Stimulated activated CD4-positive, alpha-beta T cell treated with anti-CD3 and anti-CD28 coated beads, Interleukin-4, amount 100 ng/mL, for 48 hours (primary cell): ENCODE data around the gene COX19.

Experiments
- DNase-seq, 2 donors: peaks; one replicate each; pipeline ENCODE4 v3.0.0-alpha.2; 2020; ENCODE audit warnings: low read depth in 2 of 2

COX19 gene

DNA sequence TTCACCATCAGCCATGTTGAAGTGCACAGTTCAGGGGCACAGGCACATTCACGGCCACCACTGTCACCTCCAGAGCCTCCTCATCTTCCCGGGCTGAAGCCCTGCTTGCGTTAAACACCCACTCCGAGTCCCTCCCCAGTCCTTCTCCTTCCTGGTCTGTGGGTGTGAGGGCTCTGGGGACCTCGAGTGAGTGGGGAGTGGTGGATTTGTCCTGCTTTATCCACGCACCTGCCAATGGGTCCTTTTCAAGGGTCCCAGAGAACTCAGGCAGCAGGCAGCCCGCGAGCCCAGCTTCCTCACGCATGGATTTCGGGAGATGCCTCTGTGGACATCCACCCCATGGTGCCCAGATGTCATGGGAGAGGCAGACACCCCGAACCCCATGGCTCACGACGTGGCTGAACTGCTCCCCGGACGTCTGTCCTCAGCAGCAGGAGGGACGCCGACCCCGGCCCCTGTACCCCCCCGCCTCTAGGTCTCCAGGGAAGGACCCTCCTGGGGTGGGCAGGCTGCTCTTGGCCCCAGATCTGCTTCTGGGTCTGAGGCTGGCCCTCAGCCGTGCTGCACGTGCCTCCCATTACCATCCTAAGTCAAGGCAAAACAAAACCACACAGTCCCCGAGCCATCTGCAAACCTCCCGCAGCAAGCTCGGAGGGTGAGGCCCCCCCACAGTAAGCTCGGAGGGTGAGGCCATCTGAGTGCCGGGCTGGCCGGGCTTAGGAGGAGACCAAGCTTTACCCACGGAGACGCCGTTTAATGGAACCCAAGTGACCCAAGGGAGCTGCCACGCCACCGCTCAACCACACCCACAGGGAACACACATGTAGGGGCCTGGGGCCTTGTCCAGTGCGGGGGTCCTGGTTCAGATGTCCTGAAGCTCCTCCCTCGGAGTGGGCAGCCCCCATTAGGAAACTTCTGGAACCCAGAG lies 16.6 kb upstream of the COX19 start:
- DNase-seq, result no peak

DNA sequence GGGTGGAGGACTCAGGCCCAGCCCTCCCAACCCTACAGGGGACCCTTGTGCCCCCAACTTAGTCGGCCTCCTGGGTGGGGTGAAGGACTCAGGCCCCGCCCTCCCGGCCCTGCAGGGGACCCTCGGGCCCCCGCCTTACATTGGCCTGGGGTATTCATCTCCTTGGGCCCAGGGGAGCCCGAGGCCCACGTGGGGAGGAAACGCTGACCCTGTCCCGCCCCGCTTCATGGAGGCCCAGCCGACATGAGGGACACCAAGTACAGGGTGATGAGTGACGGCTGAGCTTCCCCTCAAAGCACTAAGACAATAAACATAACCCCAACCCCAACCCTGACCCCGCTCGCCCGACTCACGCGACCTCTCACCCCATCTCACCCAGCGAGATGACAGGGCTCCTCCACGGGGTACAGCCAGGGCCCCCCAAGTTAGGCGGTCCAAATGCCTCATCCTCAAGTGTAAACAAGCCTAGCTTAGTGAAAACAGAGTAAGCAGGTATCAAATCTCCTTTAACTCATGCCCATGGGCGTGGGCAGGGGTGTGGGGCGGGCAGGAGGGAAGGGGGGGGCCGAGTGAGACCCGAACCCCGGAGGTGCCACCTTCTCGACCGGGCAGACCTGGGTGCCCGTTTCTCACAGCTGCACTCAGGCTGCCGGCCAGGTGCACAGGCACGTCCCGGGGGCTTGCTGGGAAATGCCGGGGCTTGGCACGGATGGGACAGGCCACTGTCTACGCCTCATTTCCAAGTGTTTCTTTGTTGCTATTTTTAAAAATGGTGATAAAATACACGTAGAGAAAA lies 15.8 kb upstream of the COX19 start:
- DNase-seq, result no peak

- no peak for DNase-seq
Measured at GRCh38 chr7:990352-990932, 15.1 kb upstream of the COX19 start.

GRCh38 chr7:988963-989529 lies 13.7 kb upstream of the COX19 start:
- DNase-seq, result no peak

DNA sequence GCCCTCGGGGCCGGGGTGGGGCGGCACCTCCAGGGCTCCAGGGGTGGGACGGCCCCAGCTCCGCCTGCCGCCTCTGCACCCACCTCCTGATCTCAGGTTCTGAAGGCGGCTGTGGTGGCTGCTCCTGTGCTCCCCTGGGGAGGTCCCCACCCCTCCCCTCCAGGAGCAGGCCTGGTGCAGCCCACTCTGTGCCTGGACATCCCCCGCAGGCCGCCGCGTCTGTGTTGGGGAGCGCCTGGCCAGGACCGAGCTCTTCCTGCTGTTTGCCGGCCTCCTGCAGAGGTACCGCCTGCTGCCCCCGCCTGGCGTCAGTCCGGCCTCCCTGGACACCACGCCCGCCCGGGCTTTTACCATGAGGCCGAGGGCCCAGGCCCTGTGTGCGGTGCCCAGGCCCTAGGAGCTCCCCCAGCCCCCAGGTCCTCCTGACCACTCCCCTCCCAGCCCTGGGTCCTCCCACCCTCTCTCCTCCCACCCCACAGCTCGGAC lies 13.1 kb upstream of the COX19 start:
- no peak for DNase-seq

DNA sequence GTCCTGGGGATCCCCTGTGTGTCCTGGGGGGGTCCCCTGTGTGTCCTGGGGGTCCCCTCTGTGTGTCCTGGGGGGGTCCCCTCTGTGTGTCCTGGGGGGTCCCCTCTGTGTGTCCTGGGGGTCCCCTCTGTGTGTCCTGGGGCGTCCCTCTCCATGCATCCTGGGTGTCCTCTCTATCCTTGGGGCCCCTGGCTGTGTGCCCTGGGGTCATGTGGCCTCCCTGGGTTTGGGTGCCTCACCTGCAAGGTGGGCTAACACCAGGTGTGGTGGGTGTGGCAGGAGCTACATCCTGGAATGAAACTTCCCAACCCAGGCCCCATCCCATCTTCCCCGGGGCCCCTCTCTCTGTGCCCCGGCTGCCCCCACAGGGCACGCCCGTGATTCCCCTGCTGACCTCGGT lies 12.6 kb upstream of the COX19 start:
- no peak for DNase-seq

- no peak for DNase-seq
Measured at GRCh38 chr7:986766-987751, 11.7 kb upstream of the COX19 start.

DNA sequence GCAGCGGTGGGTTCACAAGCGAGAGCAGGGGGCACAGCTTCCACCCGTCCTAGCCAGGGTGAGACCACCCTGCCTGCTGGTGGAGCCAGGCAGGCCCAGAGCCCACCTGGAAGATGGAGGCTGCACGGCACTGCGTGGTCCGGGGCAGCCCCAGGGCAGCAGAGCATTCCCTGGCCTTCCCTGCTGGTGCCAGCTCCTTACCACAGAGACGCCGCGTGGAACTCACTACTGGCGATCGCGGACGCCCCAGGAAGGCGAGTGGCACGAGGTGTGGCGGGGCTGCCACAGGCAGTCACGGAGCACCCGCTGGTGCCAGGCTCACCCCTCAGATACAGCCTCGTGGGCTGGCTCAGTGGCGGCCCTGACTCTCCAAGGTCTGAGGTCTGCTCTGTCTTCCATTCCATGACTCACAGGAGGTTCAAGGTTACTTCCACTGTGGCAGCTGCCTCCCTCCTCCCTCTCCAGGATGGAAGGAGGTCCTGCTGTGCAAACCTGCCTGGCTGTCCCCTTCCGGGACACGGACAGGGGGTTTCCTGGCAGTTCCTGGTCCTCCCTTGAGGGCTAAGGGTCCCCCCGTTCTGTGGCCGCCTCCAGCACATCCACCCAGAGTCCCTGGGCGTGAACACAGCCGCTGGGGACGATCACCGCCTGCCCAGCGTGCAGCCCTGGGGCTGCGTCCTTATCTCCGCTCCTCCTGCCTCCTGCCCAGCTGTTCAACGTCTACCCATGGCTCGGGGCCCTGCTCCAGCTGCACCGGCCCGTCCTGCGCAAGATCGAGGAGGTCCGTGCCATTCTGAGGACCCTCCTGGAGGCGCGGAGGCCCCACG lies 10.8 kb upstream of the COX19 start:
- no peak for DNase-seq

GRCh38 chr7:985127-985416 lies 9.7 kb upstream of the COX19 start:
- no peak for DNase-seq

GRCh38 chr7:984361-985126 lies 9.2 kb upstream of the COX19 start:
- no peak for DNase-seq

DNA sequence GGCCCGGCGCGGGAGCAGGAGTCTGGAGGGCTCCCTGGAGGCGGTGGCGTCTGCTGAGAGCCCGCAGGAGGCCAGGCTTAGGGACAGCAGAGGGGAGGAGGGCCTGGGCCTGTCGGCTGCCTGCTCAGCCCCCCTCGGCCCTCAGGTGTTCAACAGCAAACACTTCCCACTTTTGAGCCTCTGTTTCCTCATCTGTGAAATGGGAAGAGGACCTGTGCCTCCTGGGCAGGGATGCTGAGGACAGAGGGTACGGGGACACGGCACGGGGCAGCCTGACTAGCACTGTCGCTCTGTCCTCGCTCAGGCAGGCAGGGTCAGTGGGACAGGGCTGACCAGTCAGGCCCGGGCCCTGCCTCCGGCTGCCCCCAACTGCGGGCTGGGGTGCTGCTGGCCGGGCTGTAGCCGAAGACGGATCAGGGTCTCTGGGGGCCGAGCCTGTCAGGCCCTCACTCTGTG lies 8.3 kb upstream of the COX19 start:
- DNase-seq, result no peak

DNA sequence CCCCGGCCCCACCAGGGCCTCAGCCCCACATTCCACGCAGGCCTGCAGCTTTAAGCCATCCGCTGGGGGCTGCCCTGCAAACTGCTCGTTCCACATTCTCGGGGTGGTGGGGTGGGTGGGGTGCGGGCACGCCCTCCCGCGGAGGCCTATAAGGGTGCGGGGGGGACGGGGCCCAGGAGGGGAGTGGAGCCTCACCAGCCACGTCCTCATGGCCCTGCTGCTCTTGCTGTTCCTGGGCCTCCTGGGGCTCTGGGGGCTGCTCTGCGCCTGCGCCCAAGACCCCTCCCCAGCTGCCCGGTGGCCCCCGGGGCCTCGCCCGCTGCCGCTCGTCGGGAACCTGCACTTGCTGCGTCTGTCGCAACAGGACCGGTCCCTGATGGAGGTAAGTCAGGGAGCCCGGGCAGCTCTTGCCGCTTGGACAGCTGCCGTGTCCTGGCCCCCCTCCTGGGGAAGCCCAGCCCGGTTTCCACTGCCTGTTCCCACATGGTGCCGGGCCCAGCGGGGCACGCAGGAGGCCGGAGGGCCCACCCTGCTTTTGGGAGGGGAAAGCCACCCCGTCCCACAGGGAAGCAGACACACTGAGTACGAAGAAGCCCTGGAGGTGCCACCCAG lies 7.8 kb upstream of the COX19 start, which contains the start of gene CYP2W1:
CYP2W1 (plus strand) TSS at position 178 of the 612 bp plus-strand sequence; CDS start at position 209, 31 bp downstream.
- no peak for DNase-seq

- no peak for DNase-seq
Measured at GRCh38 chr7:982511-983003, 7.2 kb upstream of the COX19 start.

DNA sequence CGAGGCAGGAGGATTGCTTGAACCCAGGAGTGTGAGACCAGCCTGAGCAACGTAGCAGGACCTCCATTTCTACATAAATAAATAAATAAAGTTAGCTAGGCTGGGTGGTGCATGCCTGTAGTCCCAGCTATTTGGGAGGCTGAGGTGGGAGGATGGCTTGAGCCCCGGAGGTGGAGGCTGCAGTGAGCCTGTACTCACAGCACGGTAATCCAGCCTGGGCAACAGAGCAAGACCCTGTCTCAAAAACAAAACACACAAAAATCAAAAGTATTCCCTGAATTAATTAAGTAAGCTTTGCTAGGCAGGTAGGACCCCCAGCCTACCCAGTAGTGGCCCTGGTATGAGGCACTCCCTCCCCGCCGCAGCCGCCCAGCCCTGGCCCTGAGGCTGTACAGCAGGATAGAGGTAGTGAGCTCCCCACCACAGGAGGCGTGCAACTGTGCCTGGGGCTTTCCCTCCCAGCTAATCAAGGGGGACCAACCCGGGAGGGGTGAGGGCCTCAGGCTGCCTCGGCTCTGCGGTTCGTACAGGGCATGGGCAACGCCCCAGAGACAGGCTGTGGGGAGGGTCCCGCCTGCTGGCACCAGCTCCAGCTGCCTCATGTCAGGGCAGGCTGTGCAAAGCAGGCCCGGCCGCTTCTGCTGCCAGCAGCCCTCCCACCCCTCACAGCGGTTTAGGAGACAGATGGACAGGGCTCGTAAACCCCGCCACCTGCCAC lies 6.6 kb upstream of the COX19 start:
- DNase-seq, result no peak

GRCh38 chr7:979886-980571 lies 4.7 kb upstream of the COX19 start:
- DNase-seq, result no peak

GRCh38 chr7:979151-979550 lies 3.8 kb upstream of the COX19 start:
- no peak for DNase-seq

DNA sequence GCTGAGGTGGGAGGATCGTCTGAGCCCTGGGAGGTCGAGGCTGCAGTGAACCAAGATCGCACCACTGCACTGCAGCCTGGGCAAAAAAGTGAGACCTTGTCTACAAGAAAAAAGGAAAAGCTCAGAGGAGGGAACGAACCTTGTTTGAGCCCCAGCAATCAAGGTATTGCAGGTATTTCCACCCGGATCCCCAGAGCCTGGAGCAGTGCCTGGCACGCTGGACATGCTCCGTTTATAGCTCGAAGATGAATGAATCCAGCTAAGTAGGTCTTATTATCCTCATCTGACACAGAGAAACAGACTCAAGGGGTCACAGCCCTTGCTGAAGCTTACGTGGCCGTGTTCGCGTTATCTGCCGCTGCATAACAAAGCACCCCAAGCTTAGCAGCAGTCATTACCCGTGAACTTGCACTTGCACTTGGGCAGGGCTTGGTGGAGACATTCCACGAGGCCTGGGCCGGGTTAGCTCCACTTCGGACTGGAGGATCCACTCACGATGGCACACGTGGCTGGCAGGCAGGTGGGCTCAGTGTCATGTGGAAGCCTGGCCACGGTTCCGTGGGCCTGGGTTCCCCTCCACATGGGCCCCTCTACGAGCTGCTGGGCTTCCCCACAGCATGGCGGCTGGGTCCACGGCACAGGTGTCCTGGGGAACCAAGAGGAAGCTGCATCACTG lies 3.2 kb upstream of the COX19 start:
- DNase-seq, result no peak
